Hematopoietic multipotent progenitor cell treated with erythropoietin and hydrocortisone succinate and interleukin-3 and kit ligand, for 6 days (in vitro differentiated cells): ENCODE results near the gene HS3ST3B1.

ENCODE experiments used
- DNase-seq: peaks from one replicate; pipeline ENCODE4 v3.0.0-alpha.2; 2015

HS3ST3B1 gene

GRCh38 chr17:14300575-14301278, at the start of gene HS3ST3B1:
Gene HS3ST3B1 (plus strand): TSS chr17:14301081. CDS start chr17:14301519, 438 bp downstream.
- peak; percentile 98 for DNase-seq

- no peak for DNase-seq
Measured at GRCh38 chr17:14261406-14261805, 39.5 kb upstream of the HS3ST3B1 start.

GRCh38 chr17:14268264-14268663, 32.6 kb upstream of the HS3ST3B1 start:
- peak; percentile 14 for DNase-seq

DNA sequence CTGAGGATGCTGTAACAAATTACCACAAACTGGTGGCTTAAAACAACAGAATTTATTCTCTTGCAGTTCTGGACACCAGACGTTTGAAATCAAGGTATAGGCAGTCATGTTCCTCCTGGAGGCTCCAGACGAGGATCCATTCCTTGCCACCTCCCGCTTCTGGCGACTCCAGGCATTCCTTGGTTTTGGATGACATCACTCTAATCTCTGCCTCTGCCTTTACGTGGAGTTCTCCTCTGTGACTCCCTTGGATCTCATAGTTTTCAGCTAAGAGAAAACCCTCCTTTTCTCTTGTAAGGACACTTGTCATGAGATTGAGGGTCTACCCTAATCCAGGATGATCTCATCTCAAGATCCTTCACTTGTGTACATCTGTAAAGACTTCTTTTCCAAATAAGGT, 31.4 kb upstream of the HS3ST3B1 start:
- no peak for DNase-seq

DNA sequence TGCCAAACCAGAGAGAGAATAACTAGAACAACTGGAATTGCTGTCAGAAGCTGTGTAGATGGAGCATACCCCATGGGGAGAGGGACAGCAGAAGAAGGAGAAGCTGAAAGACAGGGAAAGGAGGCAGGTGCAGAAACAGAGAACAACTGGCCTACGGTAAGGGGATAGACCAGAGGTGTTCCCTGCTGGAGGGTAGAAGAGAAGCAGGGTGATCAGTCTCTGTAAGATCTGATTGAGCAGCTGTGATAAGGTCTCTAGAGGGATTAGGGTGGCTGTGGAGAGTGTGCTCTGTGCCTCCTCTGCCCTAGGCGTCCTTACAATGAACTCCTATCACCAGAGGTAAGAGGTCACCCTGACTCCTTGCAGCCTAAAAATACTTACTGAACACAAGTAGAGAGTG, 30.4 kb upstream of the HS3ST3B1 start:
- DNase-seq: no peak

DNA sequence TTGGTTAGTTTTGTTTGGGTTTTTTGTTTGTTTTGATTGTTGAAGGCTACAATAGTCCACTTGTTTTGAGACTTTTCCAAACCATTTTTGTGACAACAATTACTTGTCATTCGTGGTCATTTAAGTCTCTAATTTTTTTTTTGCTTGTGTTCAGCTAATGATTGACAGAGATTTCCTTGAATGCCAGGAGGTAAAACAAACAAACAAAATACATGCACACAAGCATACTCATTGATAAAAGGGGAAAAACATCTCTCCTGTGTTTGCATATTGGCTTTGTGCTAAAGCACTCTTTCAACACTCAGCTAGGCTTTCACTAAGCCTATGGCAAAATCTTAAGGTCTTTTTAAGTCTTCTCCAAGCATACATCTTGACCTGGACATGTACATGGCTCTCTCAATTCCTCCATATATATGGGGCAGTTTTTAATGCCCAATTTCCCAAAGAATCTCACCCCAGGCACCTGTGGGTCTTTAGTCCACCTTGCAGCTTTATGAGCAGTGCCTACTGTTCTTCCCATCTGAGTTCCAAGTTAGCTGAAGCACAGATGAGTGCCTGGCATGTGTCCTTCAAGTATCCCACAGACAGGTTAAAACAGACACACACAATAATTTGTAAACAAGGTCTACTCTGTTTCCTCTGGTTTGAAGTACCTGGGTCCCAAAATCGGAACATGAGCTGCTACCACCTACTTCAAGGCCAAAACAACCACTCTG, 24.2 kb upstream of the HS3ST3B1 start:
- no peak for DNase-seq

- no peak for DNase-seq
Measured at GRCh38 chr17:14281530-14281929, 19.4 kb upstream of the HS3ST3B1 start.

GRCh38 chr17:14282726-14283125, 18.2 kb upstream of the HS3ST3B1 start:
- no peak for DNase-seq

GRCh38 chr17:14289162-14289561, 11.7 kb upstream of the HS3ST3B1 start:
- DNase-seq: no peak

DNA sequence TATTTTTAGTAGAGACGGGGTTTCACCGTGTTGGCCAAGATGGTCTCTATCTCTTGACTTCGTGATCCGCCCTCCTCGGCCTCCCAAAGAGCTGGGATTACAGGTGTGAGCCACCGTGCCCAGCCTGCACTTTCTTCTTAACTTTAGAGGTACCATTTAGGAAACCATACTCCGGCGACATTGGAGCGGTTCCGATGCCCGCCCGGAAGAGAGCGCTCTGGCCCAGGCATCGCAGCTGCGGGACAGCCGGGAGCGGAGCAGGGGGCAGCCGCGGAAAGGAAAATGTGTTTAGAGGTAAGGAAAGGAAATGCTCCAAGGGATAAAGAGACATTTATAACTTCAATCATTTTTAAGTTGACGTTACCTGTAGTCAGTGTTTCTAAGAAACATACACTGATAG, 6.0 kb upstream of the HS3ST3B1 start:
- no peak for DNase-seq

- DNase-seq: no peak
Measured at GRCh38 chr17:14295676-14296075, 5.2 kb upstream of the HS3ST3B1 start.

- no peak for DNase-seq
Measured at GRCh38 chr17:14296166-14296910, 4.5 kb upstream of the HS3ST3B1 start.

DNA sequence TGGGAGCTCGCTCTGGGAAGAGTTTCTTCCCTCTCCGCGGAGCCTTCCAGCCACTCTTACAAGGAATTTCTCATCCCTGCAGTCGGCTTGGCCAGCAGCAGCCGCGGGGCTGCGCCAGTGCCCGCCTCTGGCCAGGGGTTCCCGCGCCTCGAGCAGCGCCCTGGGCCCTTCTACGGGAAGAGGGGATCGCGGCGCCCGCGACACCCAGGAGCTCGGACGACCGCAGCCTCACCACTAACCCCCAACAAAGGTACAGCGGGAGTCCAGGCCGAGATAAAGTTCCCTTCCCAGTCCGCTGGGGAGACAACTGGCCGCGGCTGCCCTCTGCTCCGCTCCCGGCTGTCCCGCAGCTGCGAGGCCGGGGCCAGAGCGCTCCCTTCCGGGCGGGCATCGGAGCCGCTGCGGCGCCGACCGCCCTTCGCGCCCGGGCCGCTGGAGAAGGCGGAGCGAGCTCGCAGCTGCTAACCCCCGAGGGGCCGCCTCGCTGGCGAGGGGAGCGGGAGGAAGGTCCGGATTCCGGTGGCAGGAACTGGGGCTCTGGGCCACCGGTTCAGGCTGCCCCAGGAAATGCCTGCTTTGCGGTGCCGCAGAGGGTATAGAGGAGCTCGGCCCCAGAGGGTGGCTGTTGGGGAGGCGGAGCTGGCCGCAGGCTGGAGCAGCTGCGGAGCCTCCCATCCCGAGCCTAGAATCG, 3.6 kb upstream of the HS3ST3B1 start:
- DNase-seq: peak; percentile 11

DNA sequence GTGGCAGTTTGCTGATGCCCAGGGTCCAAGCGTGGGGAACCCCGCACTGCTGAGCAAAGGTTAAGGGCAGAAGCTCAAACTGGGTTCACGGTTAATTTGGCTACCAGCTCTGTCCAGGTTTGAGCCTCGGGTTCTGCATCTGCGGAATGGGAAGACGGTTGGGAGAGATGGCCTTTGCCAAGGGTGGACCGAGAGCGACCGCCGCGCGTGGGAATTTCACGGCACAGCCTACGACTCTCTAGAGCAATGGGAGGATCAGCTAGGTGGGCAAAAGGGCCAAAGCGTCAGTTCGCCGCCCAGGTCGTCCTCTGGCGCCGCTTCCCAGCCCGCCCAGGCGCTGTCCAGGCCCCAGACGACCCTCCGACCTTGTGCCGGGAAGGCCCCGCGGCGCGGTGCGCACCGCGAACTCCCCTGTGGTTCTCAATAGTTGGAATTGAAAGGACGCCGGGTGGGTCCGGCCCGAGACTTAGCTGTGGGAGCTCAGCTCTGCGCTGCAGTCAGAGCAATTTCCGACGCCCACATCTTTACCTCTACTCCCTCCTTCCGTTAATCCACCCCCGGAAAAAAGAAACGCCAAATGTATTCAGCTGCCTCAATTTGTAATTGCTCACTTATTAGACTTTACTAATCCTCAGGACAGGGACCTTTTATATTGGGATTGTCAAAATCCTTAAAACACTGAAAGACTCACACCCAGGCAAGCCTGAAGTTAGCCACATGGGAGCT, 2.5 kb upstream of the HS3ST3B1 start:
- DNase-seq: no peak

- no peak for DNase-seq
Measured at GRCh38 chr17:14298947-14299279, 2.0 kb upstream of the HS3ST3B1 start.

- peak; percentile 17 for DNase-seq
Measured at GRCh38 chr17:14299280-14300141, 1.4 kb upstream of the HS3ST3B1 start.

DNA sequence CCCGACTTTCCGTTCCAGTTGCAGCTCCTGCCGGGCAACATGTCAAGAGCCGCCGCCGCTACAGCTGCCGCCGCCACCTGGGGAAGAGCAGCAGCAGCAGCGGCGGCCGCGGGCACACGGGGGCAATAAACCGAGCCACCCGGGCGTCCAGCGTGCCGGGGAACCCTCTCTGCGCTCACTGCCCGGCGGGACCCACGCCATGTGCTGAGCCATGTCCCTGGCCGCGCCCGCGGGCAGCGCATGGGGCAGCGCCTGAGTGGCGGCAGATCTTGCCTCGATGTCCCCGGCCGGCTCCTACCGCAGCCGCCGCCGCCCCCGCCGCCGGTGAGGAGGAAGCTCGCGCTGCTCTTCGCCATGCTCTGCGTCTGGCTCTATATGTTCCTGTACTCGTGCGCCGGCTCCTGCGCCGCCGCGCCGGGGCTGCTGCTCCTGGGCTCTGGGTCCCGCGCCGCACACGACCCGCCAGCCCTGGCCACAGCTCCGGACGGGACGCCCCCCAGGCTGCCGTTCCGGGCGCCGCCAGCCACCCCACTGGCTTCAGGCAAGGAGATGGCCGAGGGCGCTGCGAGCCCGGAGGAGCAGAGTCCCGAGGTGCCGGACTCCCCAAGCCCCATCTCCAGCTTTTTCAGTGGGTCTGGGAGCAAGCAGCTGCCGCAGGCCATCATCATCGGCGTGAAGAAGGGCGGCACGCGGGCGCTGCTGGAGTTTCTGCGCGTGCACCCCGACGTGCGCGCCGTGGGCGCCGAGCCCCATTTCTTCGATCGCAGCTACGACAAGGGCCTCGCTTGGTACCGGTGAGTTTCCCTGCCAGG, 604 bp downstream of the HS3ST3B1 start:
- DNase-seq: peak; percentile 30

GRCh38 chr17:14302091-14302430, 1.2 kb downstream of the HS3ST3B1 start:
- DNase-seq: peak; percentile 49

DNA sequence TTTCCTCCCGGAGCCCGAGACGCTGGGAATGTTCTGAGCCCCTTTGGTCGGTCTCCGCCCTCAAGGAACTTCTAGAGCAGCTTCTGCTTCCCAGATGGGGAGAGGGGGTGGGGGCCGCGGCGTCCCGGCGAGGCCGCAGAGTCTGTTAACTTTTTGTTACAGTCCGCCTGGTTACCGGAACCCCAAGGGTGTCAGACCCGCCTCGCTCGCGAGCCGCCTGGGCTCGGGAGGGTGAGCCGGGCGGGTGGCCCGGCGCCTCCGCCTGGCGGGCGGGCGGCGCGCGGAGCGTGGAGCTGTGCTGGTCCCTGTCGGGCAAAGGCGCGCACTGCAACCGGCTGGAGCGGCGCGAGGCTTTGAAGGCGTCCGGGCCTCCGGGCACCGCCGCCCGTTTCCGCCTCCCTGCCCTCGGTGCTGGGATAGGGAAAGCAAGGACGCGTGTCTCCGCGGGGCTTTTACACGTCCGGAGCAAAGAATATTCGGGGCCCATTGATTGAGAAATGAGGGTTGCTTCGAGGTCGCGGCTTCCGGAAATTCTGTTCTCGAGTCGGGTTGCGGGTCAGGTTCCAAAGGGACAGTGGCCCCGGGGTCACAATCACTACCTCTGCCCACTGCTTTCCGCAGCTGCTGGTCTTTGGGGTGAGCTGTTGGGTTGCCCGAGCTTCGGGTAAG, 1.7 kb downstream of the HS3ST3B1 start:
- peak; percentile 86 for DNase-seq
